ENCODE results near the gene OGFRL1.

Gene OGFRL1

DNA sequence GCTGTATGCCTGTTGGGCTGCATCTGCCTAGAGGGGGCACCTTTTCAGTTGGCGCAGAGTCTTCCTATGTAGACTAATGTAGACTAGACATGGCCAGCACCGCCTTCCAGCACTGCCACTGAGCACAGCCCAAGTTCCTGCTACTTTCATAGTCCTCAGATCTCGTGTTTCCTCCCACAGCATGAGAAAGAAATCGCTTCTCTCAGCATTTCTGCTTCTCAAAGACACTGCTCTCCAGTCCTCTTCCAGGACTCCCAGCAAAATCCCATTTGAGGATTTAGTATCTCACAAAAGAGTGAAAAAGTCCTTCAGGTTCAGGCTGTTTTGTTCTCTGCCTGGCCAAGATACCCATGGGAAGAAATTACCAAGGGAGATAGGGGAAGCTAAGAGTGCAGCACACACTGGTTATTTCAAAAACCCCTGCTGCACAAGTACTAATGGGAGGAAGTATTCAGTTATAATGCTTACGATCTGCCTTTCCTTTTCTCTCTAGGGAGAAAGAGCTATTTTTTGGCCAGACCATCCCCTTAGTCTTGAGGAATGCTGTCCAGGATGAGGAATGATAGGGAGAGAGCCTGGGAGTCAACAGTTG, 35.7 kb downstream of the OGFRL1 start:
- DNase-seq (ENCODE audit: low read depth in 1 of 2, low spot score in 1 of 2), result no peak
- TF ChIP-seq, protein P1, sequence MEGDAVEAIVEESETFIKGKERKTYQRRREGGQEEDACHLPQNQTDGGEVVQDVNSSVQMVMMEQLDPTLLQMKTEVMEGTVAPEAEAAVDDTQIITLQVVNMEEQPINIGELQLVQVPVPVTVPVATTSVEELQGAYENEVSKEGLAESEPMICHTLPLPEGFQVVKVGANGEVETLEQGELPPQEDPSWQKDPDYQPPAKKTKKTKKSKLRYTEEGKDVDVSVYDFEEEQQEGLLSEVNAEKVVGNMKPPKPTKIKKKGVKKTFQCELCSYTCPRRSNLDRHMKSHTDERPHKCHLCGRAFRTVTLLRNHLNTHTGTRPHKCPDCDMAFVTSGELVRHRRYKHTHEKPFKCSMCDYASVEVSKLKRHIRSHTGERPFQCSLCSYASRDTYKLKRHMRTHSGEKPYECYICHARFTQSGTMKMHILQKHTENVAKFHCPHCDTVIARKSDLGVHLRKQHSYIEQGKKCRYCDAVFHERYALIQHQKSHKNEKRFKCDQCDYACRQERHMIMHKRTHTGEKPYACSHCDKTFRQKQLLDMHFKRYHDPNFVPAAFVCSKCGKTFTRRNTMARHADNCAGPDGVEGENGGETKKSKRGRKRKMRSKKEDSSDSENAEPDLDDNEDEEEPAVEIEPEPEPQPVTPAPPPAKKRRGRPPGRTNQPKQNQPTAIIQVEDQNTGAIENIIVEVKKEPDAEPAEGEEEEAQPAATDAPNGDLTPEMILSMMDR (IDR thresholded peaks at IDR 0.05; ENCODE audit: insufficient read depth, low read length), result no peak
- TF ChIP-seq SPI1 (IDR thresholded peaks at IDR 0.05; ENCODE audit: borderline replicate concordance, low read depth), result no peak
- no peak for TF ChIP-seq POLR2AphosphoS5 (IDR thresholded peaks at IDR 0.05; ENCODE audit: low read depth)
- TF ChIP-seq GABPA (IDR thresholded peaks at IDR 0.05; ENCODE audit: low read depth), result no peak
- Histone ChIP-seq H3K27me3 (ENCODE audit: insufficient read depth, poor library complexity, severe bottlenecking) (no peaks in the 10 kb centered on the region), H3K4me3 (replicated peaks; ENCODE audit: insufficient read depth, low read length) (no peak overlapping the region), H3K27ac (replicated peaks) (no peak overlapping the region)

DNA sequence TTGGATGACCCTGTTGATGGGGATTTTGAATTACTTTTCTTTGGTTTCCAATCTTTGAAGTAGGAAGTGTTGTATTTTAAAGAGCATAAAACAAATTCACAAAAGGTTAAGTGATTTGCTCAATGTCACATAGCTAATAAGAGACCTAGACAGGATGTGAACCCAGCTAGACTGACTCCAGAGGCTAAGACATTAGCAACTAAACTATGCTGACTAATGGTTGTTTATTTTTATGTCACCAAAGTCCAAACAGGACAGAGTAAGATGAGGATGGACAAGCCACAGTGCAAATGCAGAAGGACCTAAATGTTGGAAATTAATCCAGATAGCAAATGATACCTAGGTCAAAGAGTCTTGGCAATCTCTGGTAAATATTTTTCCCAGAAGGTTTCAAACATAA, 38.0 kb downstream of the OGFRL1 start:
- DNase-seq (ENCODE audit: low read depth in 1 of 2, low spot score in 1 of 2), result no peak
- no peak overlapping the region for H3K27ac ChIP-seq (replicated peaks)
- H3K27me3 ChIP-seq (ENCODE audit: insufficient read depth, poor library complexity, severe bottlenecking), result no peaks in the 10 kb centered on the region
- TF ChIP-seq POLR2AphosphoS5 (IDR thresholded peaks at IDR 0.05; ENCODE audit: low read depth), result no peak
- TF ChIP-seq, protein P2, sequence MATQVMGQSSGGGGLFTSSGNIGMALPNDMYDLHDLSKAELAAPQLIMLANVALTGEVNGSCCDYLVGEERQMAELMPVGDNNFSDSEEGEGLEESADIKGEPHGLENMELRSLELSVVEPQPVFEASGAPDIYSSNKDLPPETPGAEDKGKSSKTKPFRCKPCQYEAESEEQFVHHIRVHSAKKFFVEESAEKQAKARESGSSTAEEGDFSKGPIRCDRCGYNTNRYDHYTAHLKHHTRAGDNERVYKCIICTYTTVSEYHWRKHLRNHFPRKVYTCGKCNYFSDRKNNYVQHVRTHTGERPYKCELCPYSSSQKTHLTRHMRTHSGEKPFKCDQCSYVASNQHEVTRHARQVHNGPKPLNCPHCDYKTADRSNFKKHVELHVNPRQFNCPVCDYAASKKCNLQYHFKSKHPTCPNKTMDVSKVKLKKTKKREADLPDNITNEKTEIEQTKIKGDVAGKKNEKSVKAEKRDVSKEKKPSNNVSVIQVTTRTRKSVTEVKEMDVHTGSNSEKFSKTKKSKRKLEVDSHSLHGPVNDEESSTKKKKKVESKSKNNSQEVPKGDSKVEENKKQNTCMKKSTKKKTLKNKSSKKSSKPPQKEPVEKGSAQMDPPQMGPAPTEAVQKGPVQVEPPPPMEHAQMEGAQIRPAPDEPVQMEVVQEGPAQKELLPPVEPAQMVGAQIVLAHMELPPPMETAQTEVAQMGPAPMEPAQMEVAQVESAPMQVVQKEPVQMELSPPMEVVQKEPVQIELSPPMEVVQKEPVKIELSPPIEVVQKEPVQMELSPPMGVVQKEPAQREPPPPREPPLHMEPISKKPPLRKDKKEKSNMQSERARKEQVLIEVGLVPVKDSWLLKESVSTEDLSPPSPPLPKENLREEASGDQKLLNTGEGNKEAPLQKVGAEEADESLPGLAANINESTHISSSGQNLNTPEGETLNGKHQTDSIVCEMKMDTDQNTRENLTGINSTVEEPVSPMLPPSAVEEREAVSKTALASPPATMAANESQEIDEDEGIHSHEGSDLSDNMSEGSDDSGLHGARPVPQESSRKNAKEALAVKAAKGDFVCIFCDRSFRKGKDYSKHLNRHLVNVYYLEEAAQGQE (IDR thresholded peaks at IDR 0.05; ENCODE audit: insufficient replicate concordance, low read depth), result no peak
- TF ChIP-seq, protein P1 (IDR thresholded peaks at IDR 0.05; ENCODE audit: insufficient read depth, low read length), result no peak
- TF ChIP-seq GABPA (IDR thresholded peaks at IDR 0.05; ENCODE audit: low read depth), result no peak
- TF ChIP-seq SPI1 (IDR thresholded peaks at IDR 0.05; ENCODE audit: borderline replicate concordance, low read depth), result no peak
- no peak overlapping the region for H3K4me3 ChIP-seq (replicated peaks; ENCODE audit: insufficient read depth, low read length)

DNA sequence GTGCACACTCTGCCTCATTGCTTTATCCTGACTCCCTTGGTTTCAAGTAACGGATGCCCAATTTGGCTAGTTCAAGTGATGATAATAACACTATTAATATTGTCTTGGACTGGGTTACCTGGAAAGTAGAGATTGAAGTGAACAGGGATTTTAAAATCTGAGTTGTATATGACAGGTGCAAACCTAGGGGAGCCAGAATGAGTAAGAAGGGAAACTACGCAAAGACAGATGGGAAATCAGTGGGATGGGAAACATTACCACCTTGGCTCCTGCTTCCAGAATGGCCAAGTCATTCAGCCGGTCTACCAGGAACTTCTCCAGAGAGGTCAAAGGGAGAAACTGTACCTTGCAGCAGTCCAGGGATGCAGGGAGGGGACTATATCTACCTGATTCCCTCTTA, 41.9 kb downstream of the OGFRL1 start:
- no peak for DNase-seq (ENCODE audit: low read depth in 1 of 2, low spot score in 1 of 2)
- no peak overlapping the region for H3K27ac ChIP-seq (replicated peaks)
- no peaks in the 10 kb centered on the region for H3K27me3 ChIP-seq (ENCODE audit: insufficient read depth, poor library complexity, severe bottlenecking)
- no peak overlapping the region for H3K4me3 ChIP-seq (replicated peaks; ENCODE audit: insufficient read depth, low read length)
- no peak for TF ChIP-seq SPI1 (IDR thresholded peaks at IDR 0.05; ENCODE audit: borderline replicate concordance, low read depth)
- TF ChIP-seq POLR2AphosphoS5 (IDR thresholded peaks at IDR 0.05; ENCODE audit: low read depth), result no peak
- TF ChIP-seq, protein P2 (IDR thresholded peaks at IDR 0.05; ENCODE audit: insufficient replicate concordance, low read depth), result no peak
- no peak for TF ChIP-seq GABPA (IDR thresholded peaks at IDR 0.05; ENCODE audit: low read depth)
- TF ChIP-seq, protein P1 (IDR thresholded peaks at IDR 0.05; ENCODE audit: insufficient read depth, low read length), result no peak

DNA sequence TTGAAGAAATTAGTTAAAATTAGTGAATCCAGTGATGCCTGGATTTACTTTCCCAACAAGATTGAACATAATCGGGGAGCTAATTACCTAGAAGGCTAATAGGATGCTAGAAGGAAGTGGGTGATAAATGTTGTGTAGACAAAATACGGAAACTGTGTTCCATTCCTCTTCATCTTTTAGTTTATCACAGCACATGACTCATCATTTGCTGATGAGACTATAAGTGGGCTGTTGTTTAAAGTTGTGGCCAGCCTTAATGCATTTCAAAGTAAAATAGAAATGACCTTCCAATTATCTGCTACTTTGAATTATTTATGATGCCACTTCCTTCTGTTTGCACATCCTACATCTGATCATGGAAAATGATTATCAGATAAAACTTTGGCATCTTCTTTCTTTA, 43.4 kb downstream of the OGFRL1 start:
- Histone ChIP-seq H3K27ac (replicated peaks) (no peak overlapping the region), H3K27me3 (ENCODE audit: insufficient read depth, poor library complexity, severe bottlenecking) (no peaks in the 10 kb centered on the region), H3K4me3 (replicated peaks; ENCODE audit: insufficient read depth, low read length) (no peak overlapping the region)
- DNase-seq (ENCODE audit: low read depth in 1 of 2, low spot score in 1 of 2), result no peak
- TF ChIP-seq, protein P2 (IDR thresholded peaks at IDR 0.05; ENCODE audit: insufficient replicate concordance, low read depth), result no peak
- TF ChIP-seq SPI1 (IDR thresholded peaks at IDR 0.05; ENCODE audit: borderline replicate concordance, low read depth) (no peak), GABPA (IDR thresholded peaks at IDR 0.05; ENCODE audit: low read depth) (no peak), POLR2AphosphoS5 (IDR thresholded peaks at IDR 0.05; ENCODE audit: low read depth) (no peak)
- TF ChIP-seq, protein P1 (IDR thresholded peaks at IDR 0.05; ENCODE audit: insufficient read depth, low read length), result no peak
